Adrenal gland (tissue), 5 donors: ENCODE measurements around the gene BSG.

Experiments
- POLR2A ChIP-seq, 2 donors: fragments of 450-650 bp; IDR thresholded peaks; one replicate each; pipeline ENCODE4 v1.6.1; 2017; ENCODE audit warnings: antibody characterized with exemption in 2 of 2, mild to moderate bottlenecking in 2 of 2, moderate library complexity in 1 of 2
- TF ChIP-seq, protein P1 (sequence below), 6 experiments: fragments of 450-650 bp in 4 of 6; fragments of 200-600 bp in 2 of 6; sonication (generic) in 1 of 6; IDR thresholded peaks; 1 replicate in 5 of 6; 2 replicates in 1 of 6; pipeline versions ENCODE4 v1.5.1 to v1.8.0; 2016 to 2021; ENCODE audit warnings: antibody characterized with exemption in 6 of 6, mild to moderate bottlenecking in 2 of 6, moderate library complexity in 1 of 6
- donor health status: DM: no; HTN: no; CAD: no.

- TF ChIP-seq, protein P1, sequence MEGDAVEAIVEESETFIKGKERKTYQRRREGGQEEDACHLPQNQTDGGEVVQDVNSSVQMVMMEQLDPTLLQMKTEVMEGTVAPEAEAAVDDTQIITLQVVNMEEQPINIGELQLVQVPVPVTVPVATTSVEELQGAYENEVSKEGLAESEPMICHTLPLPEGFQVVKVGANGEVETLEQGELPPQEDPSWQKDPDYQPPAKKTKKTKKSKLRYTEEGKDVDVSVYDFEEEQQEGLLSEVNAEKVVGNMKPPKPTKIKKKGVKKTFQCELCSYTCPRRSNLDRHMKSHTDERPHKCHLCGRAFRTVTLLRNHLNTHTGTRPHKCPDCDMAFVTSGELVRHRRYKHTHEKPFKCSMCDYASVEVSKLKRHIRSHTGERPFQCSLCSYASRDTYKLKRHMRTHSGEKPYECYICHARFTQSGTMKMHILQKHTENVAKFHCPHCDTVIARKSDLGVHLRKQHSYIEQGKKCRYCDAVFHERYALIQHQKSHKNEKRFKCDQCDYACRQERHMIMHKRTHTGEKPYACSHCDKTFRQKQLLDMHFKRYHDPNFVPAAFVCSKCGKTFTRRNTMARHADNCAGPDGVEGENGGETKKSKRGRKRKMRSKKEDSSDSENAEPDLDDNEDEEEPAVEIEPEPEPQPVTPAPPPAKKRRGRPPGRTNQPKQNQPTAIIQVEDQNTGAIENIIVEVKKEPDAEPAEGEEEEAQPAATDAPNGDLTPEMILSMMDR (IDR thresholded peaks at IDR 0.05): peak in 1 of 6 experiments; percentile 8
- TF ChIP-seq POLR2A (IDR thresholded peaks at IDR 0.05): no peak
Observed at GRCh38 chr19:572743-573518, 535 bp downstream of the BSG start.
